ENCODE data around the gene HNRNPA0.

GRCh38 chr5:137791387-137791786 lies 37.2 kb upstream of the HNRNPA0 start:
- TF ChIP-seq POLR2A (IDR thresholded peaks at IDR 0.05), result no peak
- TF ChIP-seq, protein P1, sequence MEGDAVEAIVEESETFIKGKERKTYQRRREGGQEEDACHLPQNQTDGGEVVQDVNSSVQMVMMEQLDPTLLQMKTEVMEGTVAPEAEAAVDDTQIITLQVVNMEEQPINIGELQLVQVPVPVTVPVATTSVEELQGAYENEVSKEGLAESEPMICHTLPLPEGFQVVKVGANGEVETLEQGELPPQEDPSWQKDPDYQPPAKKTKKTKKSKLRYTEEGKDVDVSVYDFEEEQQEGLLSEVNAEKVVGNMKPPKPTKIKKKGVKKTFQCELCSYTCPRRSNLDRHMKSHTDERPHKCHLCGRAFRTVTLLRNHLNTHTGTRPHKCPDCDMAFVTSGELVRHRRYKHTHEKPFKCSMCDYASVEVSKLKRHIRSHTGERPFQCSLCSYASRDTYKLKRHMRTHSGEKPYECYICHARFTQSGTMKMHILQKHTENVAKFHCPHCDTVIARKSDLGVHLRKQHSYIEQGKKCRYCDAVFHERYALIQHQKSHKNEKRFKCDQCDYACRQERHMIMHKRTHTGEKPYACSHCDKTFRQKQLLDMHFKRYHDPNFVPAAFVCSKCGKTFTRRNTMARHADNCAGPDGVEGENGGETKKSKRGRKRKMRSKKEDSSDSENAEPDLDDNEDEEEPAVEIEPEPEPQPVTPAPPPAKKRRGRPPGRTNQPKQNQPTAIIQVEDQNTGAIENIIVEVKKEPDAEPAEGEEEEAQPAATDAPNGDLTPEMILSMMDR (IDR thresholded peaks at IDR 0.05), result no peak
